ENCODE measurements around the gene GABRP. TPM values are rescaled to one million over a fixed set of nuclear protein-coding genes. Genes with fewer than 3 reads are reported as not detected.

The GABRP gene
- total RNA-seq, 4 donors from 2014 or later, result 0.69 to 0.74 TPM; not detected in 2

DNA sequence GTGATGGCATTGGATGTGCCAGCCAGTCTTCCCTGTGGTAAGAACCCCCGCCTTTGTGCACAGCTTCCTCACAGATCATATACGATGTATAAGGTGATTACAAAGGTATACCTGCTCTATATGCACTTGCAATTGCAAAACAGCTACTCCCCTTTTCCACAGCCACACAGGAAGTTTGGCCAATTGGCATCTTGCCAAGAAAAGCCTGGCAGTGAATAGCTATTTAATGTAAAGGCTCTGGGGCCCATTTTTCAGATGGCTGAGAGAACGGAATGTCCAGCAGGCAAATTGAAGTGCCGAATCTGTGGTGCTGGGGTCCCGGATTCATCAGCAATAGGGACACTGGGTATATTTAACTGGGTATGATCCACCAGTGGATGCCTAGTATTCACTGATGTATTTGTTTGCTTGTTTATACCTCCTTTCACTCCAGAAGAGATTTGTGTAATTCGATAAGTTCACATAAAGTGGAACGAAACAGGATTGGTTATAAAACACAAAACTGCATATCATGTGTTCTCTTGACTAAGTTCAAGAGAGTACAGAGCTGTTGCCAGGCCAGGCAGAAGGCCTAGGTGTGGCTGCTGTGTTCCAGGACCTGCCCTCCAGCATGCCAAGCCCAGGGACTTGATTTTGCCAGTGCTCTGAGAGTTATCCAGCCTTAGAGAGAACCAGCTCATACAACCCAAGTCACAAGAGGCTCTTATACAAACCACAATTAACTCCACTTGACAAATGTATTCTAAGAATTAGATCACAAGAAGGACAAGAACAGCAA lies 27.7 kb upstream of the GABRP start:
- ATAC-seq (ENCODE audit: low FRiP score), result no peak
- no peak for DNase-seq (ENCODE audit: low spot score)
- TF ChIP-seq, protein P1, sequence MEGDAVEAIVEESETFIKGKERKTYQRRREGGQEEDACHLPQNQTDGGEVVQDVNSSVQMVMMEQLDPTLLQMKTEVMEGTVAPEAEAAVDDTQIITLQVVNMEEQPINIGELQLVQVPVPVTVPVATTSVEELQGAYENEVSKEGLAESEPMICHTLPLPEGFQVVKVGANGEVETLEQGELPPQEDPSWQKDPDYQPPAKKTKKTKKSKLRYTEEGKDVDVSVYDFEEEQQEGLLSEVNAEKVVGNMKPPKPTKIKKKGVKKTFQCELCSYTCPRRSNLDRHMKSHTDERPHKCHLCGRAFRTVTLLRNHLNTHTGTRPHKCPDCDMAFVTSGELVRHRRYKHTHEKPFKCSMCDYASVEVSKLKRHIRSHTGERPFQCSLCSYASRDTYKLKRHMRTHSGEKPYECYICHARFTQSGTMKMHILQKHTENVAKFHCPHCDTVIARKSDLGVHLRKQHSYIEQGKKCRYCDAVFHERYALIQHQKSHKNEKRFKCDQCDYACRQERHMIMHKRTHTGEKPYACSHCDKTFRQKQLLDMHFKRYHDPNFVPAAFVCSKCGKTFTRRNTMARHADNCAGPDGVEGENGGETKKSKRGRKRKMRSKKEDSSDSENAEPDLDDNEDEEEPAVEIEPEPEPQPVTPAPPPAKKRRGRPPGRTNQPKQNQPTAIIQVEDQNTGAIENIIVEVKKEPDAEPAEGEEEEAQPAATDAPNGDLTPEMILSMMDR (IDR thresholded peaks at IDR 0.05), result no peak

DNA sequence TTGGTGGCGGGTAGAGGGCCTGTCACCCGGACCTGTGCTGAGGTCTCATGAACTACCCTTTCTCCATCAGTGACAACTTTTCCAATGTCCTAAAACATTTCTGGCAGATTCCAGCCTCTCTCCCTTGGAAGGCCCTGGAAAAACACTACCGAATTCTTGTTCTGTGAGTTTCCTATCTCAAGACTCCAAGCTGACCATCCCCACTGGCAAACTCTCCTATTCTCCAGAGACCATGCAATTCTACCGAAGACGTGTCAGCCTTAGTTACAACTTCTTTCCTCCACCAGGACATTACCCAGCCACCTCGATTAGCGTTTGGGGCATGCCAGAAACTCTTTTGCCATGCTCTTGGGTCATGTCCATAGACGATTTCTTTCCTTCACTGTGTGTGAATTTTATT lies 26.8 kb upstream of the GABRP start:
- TF ChIP-seq, protein P1 (IDR thresholded peaks at IDR 0.05), result no peak

DNA sequence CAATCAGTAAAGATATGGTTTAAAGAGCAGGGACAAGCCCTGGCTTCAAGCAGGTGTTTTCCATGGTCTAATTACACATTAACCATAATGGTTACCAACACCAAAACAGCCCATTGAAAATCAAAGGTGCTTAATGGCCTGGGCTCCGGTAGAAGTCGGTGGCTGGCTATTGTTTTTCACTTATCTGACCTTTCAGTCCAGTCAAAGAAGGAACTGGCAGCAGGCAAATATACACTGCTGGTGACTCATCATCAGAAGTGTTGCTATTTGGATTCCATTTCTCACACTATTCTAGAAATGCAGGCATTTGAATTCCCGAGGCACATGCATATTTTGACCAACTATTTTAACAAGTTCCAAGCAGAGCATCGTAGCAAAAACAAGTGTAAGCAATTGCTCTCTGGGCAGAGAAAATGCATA lies 26.3 kb upstream of the GABRP start:
- TF ChIP-seq, protein P1 (IDR thresholded peaks at IDR 0.05), result no peak
- no peak for DNase-seq (ENCODE audit: low spot score)
- no peak for ATAC-seq (ENCODE audit: low FRiP score)

More for the DNA sequence above, 26.8 kb upstream of the GABRP start:
- DNase-seq (ENCODE audit: low spot score) (no peak), ATAC-seq (ENCODE audit: low FRiP score) (no peak)

DNA sequence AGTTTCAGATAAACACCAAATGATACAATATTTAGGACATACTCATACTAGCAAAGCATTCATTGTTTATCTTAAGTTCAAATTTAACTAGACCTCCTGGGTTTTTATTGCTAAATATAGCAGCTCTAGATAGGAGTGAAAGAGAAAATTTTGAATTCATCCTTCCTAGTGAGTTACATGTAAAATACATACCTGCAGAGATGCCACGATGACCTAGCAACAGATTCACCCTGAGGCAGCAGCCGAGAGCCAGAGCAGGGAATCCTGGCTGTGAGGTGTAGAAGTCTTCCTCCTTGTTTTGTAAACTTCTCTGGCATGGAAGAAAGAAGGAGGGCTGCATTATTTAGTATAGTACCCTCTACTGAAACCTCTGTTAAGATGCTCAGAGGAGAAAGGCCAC lies 25.9 kb upstream of the GABRP start:
- DNase-seq (ENCODE audit: low spot score) (no peak), ATAC-seq (ENCODE audit: low FRiP score) (no peak)
- TF ChIP-seq, protein P1 (IDR thresholded peaks at IDR 0.05), result no peak

DNA sequence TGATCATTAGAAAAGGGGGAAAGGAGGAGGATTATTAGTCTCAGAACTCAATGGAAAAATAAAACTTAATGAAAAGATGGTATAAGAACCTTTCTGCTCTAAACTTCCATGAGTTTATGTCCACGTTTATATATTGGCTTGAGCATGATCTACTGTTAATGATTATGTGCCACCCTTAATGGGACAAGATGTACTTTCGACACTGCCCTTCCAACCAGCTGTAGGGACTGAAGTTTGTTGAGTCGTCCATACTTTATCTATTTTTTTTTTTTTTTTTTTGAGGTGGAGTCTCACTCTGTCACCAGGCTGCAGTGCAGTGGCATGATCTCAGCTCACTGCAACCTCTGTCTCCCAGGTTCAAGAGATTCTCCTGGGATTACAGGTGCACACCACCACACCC lies 25.0 kb upstream of the GABRP start:
- ATAC-seq (ENCODE audit: low FRiP score) (no peak), DNase-seq (ENCODE audit: low spot score) (no peak)
- TF ChIP-seq, protein P1 (IDR thresholded peaks at IDR 0.05), result no peak

DNA sequence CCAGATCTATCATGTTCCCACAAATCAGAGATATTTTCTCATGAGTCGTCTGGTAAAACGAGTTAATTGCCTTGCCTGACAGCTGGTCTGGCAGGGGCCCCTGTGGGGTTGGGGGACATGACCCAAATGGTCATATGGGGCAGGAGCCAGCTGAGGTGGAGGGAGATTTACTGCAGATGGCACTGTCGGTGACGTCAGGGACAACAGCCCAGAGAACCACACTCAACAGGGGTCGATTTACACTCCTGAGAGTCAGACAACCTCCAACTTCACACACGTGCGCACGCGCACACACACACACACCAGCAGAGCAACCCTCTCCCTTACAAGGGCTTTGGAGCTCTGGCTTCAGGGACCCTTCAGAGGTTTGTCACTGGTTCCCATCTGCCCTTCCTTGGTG lies 23.4 kb upstream of the GABRP start:
- no peak for DNase-seq (ENCODE audit: low spot score)
- TF ChIP-seq, protein P1 (IDR thresholded peaks at IDR 0.05), result no peak
- no peak for ATAC-seq (ENCODE audit: low FRiP score)

DNA sequence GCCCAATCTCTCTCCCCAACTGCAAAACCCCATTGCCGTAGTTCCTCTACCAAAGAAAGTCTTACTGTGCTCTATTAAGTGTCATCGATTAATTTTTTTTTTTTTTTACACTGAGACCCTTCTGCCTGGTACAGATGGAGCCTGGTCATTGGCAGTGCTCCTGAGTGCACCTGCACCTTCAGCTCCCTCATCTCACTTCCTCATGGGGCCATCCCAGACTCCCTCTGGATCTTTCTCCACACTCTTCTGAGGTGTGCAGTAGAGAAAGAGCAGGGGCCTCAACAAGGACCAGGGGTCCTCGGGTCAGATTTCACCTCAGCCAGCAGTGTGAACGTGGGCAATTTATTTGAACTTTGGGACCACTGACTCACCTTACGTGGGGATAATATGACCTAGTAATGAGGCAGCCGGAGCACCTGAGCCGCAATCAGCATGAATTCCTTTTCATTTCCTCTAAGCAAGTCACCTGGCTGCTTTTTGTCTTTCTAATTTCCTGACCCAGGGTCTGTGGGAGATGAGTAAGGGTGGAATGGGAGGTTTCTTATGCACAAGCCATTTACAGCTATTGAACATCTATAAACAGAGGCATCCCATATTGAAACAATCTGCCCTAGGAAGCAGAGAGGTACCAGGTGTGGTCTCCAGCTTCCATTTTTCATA lies 22.3 kb upstream of the GABRP start:
- TF ChIP-seq, protein P1 (IDR thresholded peaks at IDR 0.05), result no peak
- DNase-seq (ENCODE audit: low spot score), result no peak
- no peak for ATAC-seq (ENCODE audit: low FRiP score)

Data from omental fat pad (tissue), 4 donors.